ENCODE results near the gene POC1B.

DNA sequence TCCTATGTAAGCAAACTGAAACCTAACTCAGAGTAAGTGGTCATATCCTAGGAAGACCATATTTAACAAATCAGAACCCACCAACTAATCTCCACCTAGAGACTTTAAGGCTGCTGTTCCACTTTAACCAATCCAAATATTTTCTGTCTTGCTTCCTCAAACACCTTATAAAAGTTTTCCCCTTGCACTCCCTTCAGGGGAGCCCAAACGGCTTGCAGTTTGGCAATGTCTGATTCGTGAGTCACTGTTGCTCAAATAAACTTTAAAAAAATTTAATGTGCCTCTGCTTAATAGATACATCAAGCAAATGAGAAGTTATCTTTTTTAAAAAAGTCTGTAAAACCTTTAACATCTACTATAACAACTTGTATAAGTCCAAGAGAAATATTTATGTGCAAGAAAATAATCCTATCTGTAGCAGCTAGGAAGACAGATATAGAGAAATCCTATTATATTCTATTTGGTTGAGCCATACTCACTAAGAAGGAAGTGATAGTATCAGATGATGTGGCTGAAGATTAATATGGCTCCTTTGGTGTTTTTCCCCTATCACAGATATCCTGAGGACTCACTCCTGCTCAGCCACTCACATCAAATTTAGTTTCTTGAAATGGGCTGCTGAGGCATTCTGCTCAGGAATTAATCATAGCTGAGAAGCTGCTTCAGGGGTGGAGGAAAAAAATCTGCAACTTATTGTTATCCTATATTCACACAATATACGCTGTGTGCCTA lies 108.4 kb downstream of the POC1B start:
- TF ChIP-seq, protein P1, sequence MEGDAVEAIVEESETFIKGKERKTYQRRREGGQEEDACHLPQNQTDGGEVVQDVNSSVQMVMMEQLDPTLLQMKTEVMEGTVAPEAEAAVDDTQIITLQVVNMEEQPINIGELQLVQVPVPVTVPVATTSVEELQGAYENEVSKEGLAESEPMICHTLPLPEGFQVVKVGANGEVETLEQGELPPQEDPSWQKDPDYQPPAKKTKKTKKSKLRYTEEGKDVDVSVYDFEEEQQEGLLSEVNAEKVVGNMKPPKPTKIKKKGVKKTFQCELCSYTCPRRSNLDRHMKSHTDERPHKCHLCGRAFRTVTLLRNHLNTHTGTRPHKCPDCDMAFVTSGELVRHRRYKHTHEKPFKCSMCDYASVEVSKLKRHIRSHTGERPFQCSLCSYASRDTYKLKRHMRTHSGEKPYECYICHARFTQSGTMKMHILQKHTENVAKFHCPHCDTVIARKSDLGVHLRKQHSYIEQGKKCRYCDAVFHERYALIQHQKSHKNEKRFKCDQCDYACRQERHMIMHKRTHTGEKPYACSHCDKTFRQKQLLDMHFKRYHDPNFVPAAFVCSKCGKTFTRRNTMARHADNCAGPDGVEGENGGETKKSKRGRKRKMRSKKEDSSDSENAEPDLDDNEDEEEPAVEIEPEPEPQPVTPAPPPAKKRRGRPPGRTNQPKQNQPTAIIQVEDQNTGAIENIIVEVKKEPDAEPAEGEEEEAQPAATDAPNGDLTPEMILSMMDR (IDR thresholded peaks at IDR 0.05): no peak
- no peak for TF ChIP-seq EZH2phosphoT487 (IDR thresholded peaks at IDR 0.05)
